Activated T-cell treated with anti-CD3 and anti-CD28 coated beads for 48 hours (primary cell): Measurements from ENCODE around the gene DNAJB6.
A peak's percentile ranks its signal among the peaks of the same experiment; 100 is the strongest.

Experiments used
- DNase-seq: peaks from one replicate; pipeline ENCODE4 v3.0.0-alpha.2; 2020; ENCODE audit warnings: low read depth

The DNAJB6 gene

GRCh38 chr7:157409753-157410727 is 73.2 kb downstream of the DNAJB6 start:
- DNase-seq, result no peak

- DNase-seq, result no peak
Measured at GRCh38 chr7:157410831-157411556, 74.2 kb downstream of the DNAJB6 start.

GRCh38 chr7:157411580-157411979 is 74.8 kb downstream of the DNAJB6 start:
- peak; percentile 45 for DNase-seq

GRCh38 chr7:157412021-157412443 is 75.2 kb downstream of the DNAJB6 start:
- peak; percentile 67 for DNase-seq

GRCh38 chr7:157412491-157413180 is 75.8 kb downstream of the DNAJB6 start:
- DNase-seq, result no peak

- DNase-seq, result no peak
Measured at GRCh38 chr7:157413881-157414701, 77.3 kb downstream of the DNAJB6 start.

GRCh38 chr7:157414702-157415096 is 77.9 kb downstream of the DNAJB6 start:
- no peak for DNase-seq

- DNase-seq, result no peak
Measured at GRCh38 chr7:157415486-157415885, 78.7 kb downstream of the DNAJB6 start.

GRCh38 chr7:157416011-157416410 is 79.2 kb downstream of the DNAJB6 start:
- no peak for DNase-seq

- DNase-seq, result no peak
Measured at GRCh38 chr7:157418204-157419034, 81.6 kb downstream of the DNAJB6 start.

GRCh38 chr7:157419035-157419293 is 82.2 kb downstream of the DNAJB6 start:
- DNase-seq, result no peak

GRCh38 chr7:157422279-157422678 is 85.5 kb downstream of the DNAJB6 start:
- DNase-seq, result no peak

- no peak for DNase-seq
Measured at GRCh38 chr7:157423348-157423747, 86.5 kb downstream of the DNAJB6 start.

- no peak for DNase-seq
Measured at GRCh38 chr7:157423886-157424565, 87.2 kb downstream of the DNAJB6 start.

- DNase-seq, result no peak
Measured at GRCh38 chr7:157425137-157425731, 88.4 kb downstream of the DNAJB6 start.

- no peak for DNase-seq
Measured at GRCh38 chr7:157425761-157426160, 89.0 kb downstream of the DNAJB6 start.

GRCh38 chr7:157426463-157427301 is 89.9 kb downstream of the DNAJB6 start:
- DNase-seq, result no peak

- no peak for DNase-seq
Measured at GRCh38 chr7:157427811-157428553, 91.2 kb downstream of the DNAJB6 start.
